NK-92 (cell line): ENCODE measurements around the gene PFDN1.

Experiments used
- DNase-seq: peaks from one replicate; lab custom pipeline; 2025; ENCODE audit not compliant: unreplicated experiment; lab: John Stamatoyannopoulos, UW

Gene PFDN1

GRCh38 chr5:140298183-140298601 lies 4.7 kb downstream of the PFDN1 start:
- no peak for DNase-seq

GRCh38 chr5:140297283-140297682 lies 5.6 kb downstream of the PFDN1 start:
- no peak for DNase-seq

- DNase-seq = no peak
Measured at GRCh38 chr5:140296289-140296688, 6.6 kb downstream of the PFDN1 start.

DNA sequence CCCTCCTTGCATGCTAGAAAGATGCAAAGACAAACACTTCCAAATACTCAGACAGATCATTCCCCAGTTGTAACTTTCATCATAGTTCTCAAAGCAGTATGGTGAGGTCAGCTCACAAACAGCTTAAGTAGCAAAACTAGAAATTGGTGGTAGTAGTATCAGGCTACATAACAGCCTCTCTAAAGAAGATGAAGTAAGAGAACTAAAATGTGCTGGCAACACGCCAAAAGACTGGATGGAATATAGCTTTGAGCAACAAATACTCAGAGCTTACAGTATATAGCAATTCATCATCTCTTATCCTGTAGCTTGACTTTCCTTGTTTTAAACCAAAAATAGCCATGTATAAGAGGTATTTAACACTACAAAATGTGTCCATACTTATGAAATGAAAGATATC lies 7.5 kb downstream of the PFDN1 start:
- no peak for DNase-seq

GRCh38 chr5:140294753-140295152 lies 8.1 kb downstream of the PFDN1 start:
- no peak for DNase-seq

GRCh38 chr5:140293849-140294100 lies 9.1 kb downstream of the PFDN1 start:
- DNase-seq = no peak

DNA sequence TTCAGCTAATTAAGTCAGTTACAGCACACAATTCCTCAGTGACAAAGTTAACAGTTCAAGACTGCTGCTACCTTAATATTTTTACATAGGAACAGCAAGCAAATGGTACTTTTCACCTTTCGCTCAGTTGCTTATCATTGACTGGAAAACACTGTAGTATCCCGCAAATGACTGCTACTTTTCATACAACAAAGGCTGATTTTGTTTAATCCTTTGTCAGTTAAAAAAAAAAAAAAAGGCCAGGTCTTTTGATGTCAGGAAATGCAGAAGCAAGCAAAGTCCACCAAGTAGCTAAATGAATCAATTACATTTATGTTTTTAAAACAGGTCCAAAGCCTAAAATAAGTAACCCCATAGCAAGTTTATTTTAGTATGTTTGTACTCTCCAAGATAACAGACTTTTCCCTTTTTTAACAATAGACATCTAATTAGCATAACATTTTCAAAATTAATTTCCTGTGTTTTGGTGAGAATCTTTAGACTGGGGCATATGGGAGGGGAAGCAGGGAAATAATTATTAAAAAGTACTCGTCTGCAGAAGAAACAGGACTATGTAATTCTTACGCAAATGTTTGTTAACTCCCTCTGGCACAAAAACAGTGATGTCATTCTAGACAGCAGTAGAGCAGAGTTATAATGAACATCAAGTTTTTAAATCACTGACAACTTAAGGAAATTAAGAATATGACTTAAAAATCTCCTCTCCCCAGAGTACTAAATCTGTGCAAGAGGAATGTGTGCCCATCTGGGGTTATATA lies 9.6 kb downstream of the PFDN1 start:
- DNase-seq = no peak

GRCh38 chr5:140292212-140293036 lies 10.5 kb downstream of the PFDN1 start:
- DNase-seq = no peak

DNA sequence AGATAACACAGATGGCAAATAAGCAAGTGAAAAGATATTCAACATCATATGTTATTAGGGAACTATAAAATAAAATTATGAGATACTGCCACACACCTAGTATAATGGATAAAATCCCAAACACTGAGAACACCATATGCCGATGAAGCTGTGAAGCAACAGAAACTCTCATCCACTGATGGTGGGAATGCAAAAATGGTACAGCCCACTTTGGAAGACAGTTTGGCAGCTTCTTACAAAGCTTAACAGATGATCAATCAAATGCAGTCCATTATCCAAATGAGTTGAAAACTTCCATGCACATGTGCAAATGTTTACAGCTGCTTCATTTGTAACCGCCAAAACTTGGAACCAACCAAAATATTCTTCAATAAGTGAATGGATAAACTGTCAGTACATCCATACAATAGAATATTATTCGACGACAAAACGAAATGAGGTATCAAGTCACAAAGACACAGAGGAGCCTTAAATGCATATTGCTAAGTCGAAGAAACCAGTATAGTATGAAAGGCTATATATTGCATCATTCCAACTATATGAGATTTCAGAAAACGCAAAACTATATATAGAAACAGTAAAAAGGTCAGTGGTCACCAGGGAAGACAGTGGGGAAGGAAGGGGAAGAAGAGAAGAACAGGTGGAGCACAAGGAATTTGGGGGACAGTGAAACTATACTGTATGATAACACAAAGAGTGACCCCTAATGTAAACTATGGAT lies 14.9 kb downstream of the PFDN1 start:
- no peak for DNase-seq

DNA sequence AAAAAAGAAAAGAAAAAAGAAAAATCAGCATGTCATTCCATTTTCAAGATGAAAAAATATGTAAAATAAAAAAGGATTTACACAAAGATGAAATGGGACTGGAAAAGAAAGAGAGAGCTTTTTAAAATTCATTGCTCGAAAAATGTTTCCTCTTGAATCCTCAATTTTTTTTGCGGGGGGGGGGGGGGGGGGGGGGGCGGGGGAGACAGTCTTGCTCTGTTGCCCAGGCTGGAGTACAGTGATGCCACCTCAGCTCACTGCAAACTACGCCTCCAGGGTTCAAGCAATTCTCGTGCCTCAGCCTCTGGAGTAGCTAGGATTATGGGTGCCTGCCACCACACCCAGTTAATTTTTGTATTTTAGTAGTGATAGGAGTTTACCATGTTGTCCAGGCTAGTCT lies 16.5 kb downstream of the PFDN1 start:
- DNase-seq = no peak

DNA sequence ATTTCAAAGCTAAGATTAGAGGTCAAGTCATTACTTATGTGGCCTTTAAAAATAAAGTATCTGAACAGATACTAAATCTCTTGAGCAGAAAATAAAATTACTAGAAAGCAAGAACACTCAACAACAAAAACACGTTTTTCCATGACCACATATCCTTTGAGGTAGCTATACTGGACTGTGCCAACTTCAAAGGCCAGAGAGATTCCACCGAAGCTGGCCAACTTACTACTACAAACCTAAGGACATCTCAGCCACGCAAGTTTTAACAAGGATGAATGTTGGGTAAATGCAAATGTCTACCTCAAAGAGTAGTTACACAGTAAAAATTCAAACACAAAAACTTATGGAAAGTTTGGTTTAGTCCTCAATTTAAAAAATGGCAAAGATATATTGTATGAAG lies 18.9 kb downstream of the PFDN1 start:
- no peak for DNase-seq

GRCh38 chr5:140282266-140282665 lies 20.6 kb downstream of the PFDN1 start:
- no peak for DNase-seq

- DNase-seq = no peak
Measured at GRCh38 chr5:140275837-140276236, 27.1 kb downstream of the PFDN1 start.

DNA sequence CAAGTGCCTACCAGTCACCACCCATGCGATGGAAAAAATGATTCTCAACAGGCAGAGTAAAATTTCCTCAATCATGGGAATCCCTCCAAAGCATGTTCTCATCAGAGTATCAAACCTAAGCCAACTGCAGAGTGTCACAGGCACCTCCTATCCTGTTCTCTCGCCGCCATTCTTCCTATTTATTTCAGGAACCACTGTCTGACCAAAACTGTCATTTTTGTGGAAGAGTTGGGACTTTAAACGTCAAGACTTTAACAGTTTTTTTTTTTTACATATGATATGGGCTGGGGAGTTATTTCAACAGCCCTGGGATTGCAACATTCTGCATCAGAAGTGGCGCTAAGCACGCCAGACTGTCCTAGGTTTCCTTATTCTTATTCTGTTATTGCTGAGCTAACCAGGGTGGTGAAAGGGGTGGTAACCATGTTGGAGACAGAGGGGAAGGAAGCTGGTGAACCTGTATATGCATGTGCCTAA lies 29.5 kb downstream of the PFDN1 start:
- DNase-seq = no peak

DNA sequence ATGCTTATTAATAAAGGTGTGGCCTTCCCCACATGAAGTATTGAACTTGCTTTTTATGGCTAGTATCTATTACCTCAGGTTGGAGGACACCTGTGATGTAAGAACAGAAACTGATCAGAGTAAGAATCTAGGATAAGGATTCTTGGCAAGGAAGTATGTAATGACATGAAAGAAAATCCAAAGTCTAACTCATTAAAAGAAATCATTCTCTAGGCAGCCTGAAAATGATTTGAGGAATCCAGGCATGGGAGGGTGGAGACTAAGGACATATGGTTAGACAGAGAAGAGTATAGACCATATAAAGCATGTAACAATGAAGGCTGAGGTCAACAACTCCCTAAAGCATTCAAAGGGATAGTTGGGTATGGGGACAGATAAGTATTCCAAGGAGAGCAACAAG lies 32.9 kb downstream of the PFDN1 start:
- DNase-seq = no peak

DNA sequence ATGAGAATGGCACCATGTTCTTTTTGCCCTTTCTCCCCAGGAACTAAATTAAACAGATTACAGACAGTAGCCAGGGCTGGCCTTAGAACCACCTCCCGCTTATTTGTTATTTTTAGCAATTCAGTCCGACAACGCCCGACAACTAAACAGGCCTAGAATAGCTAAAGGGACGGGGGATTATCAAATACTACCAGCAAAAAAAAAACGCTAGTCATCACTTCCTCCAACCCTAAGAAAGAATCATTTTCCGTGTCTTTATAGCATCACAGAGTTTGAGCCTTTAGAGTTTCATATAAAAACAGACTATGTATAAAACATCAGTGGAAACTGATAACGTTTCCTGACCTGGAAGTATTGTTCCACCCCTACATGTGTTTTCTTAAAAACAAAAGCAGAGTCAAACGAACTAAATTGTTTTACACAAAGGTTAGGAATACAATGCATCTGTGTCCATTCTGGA lies 35.3 kb downstream of the PFDN1 start:
- DNase-seq = no peak

GRCh38 chr5:140267201-140267540 lies 35.7 kb downstream of the PFDN1 start:
- no peak for DNase-seq

DNA sequence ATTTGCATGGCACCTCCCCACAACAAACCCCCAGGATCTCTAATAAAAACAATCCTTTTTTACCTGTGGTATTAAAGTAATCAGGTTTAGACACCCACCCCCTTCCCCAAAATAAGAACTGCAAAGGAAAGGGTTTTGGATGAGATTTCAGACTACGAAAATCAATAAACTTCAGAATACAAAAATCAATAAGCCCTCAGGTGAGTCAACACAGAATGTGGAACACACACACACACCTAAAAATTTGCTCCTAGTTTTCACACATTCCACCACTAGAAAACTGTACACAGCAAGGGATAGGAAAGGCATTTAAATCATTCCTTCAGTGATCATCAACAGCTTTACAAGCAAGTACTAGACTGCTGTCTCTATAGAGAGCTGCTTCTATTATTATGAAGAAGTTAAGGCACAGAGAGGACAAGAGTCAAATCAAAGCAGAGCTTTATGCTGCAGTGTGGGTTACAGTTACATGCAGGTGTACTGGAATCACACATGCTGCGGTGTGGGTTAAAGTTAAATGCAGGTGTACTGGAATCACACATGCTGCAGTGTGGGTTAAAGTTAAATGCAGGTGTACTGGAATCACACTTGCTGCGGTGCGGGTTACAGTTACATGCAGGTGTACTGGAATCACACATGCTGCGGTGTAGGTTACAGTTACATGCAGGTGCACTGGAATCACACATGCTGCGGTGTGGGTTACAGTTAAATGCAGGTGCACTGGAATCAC lies 36.3 kb downstream of the PFDN1 start:
- DNase-seq = no peak

DNA sequence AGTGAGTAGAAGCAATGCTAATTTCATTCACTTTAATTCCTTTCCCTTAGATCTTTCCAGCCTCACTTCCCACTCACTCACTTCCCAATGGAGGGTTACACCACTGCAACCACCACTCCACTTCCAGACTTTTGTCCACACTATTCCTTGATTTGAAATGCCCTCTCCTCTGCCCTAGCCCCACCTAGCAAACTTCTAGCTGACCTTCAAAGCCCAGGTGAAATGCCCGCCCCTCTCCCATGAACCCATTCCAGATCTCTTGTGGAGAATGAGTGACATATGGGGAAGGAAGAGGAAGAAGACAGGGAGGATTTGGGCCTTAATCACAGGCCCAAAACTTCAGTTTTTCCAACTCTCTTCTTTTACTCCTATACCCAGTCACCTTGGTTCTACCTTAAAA lies 37.1 kb downstream of the PFDN1 start:
- DNase-seq = no peak

DNA sequence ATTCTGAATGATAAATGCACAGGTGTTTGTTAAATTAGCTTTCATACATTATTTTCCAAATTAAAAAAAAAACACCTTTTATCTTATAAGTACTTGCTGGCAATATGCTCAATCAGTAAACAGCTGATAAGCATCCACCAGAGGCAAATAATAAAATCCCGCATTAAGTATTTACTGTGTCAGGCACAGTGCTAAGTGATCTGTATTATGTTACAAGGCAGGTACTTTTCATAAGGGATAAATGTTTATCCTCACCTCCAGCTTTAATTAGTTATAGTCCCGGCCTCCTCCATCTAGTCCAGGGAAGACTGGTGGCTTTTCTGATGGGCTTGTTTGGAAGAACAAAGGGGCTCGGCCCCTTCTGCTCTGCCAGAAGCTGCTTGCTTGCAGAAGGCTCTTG lies 40.1 kb downstream of the PFDN1 start:
- DNase-seq = no peak

DNA sequence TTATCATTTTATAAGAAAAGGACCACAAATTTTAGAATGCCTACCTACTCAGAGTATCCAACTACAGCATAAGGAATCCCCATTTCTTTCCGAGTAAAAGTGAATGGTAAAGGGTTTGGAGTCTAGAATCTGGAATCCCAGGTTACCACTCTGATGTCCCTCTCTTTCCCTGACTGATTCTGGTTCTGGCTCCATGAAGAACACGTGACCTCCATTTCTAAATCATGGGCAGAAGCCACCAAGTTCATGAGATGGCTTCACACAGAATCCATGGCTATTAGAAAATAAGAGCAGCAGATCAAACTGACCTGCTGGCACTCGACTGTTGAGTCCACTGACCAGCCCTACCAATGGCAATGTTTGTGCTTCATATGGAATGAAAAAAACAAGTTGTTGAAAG lies 40.7 kb downstream of the PFDN1 start:
- DNase-seq = no peak
